Keratinocyte (primary cell): ENCODE data around the gene TXNL4B. TPM values are rescaled to one million over a fixed set of nuclear protein-coding genes. Genes with fewer than 3 reads are reported as not detected.

Experiments used
- DNase-seq: peaks from one replicate; pipeline ENCODE4 v3.0.0-alpha.2; 2011; ENCODE audit warnings: low read depth, missing footprints, low spot score
- FAIRE-seq: peaks from 2 replicates; lab custom pipeline; 2011; peaks lifted over from hg19 to GRCh38; lab: Jason Lieb, UNC
- H2AFZ ChIP-seq: 2 replicates; pipeline ENCODE4 v1.6.0; 2012; ENCODE audit warnings: low read length, control low read depth, inconsistent platforms; ENCODE audit not compliant: control insufficient read depth
- H3K27ac ChIP-seq: 2 replicates; pipeline ENCODE4 v1.5.1; 2011; ENCODE audit warnings: low read length; ENCODE audit not compliant: control insufficient read depth, insufficient read depth
- H3K27me3 ChIP-seq: 3 replicates; pipeline ENCODE4 v1.6.0; 2011; ENCODE audit warnings: low read length; ENCODE audit not compliant: control insufficient read depth, insufficient read depth; ENCODE audit errors: extremely low read depth
- H3K36me3 ChIP-seq, 2 experiments: 2 replicates in 1 of 2; 3 replicates in 1 of 2; pipeline ENCODE4 v1.5.1; 2011; ENCODE audit warnings: low read length in 2 of 2, mild to moderate bottlenecking in 1 of 2; ENCODE audit not compliant: control insufficient read depth in 2 of 2, insufficient read depth in 2 of 2; ENCODE audit errors: extremely low read depth in 1 of 2
- H3K4me1 ChIP-seq: 3 replicates; pipeline ENCODE4 v1.5.1; 2011; ENCODE audit warnings: low read length; ENCODE audit not compliant: control insufficient read depth, insufficient read depth; ENCODE audit errors: extremely low read depth
- H3K4me2 ChIP-seq: 3 replicates; pipeline ENCODE4 v1.6.0; 2011; ENCODE audit warnings: low read depth, low read length; ENCODE audit not compliant: control insufficient read depth, insufficient read depth; ENCODE audit errors: extremely low read depth
- H3K4me3 ChIP-seq, 3 experiments: fragments of 200-600 bp in 1 of 3; sonication (generic) in 1 of 3; 2 replicates in 2 of 3; 3 replicates in 1 of 3; pipeline ENCODE4 v1.5.1; 2011 to 2016; ENCODE audit warnings: low read length in 3 of 3, mild to moderate bottlenecking in 3 of 3, control low read depth in 2 of 3, inconsistent platforms in 1 of 3, low read depth in 1 of 3, mixed read lengths in 1 of 3, mixed run types in 1 of 3, moderate library complexity in 1 of 3; ENCODE audit not compliant: control insufficient read depth in 2 of 3, insufficient read depth in 2 of 3; ENCODE audit errors: extremely low read depth in 1 of 3
- H3K79me2 ChIP-seq: 2 replicates; pipeline ENCODE4 v1.6.0; 2012; ENCODE audit warnings: low read length; ENCODE audit not compliant: control insufficient read depth, insufficient read depth
- H3K9ac ChIP-seq: 3 replicates; pipeline ENCODE4 v1.6.0; 2011; ENCODE audit warnings: low read length; ENCODE audit not compliant: control insufficient read depth, insufficient read depth; ENCODE audit errors: extremely low read depth
- H3K9me1 ChIP-seq: 3 replicates; pipeline ENCODE4 v1.6.0; 2011; ENCODE audit warnings: low read length; ENCODE audit not compliant: control insufficient read depth, insufficient read depth; ENCODE audit errors: extremely low read depth
- H3K9me3 ChIP-seq: 2 replicates; pipeline ENCODE4 v1.5.1; 2012; ENCODE audit warnings: low read depth, low read length; ENCODE audit not compliant: control insufficient read depth
- H4K20me1 ChIP-seq: 3 replicates; pipeline ENCODE4 v1.6.0; 2011; ENCODE audit warnings: low read length; ENCODE audit not compliant: control insufficient read depth, insufficient read depth; ENCODE audit errors: extremely low read depth
- EZH2 ChIP-seq: IDR thresholded peaks from one replicate; pipeline ENCODE4 v1.6.1; 2012; ENCODE audit warnings: inconsistent platforms, mild to moderate bottlenecking, low read length, moderate library complexity
- dilution Hi-C: fragments of 300-500 bp; cut with MboI; formaldehyde crosslinking; loops from one replicate; pipeline ENCODE4 v1.7.0; 2020; ENCODE audit warnings: low sequenced_read_pairs; ENCODE audit not compliant: extremely low pct_ligation_motif_present
- polyA plus RNA-seq, 5 experiments: library from polyadenylated mRNA; depleted of rRNA in 3 of 5; stranded (reverse) in 3 of 5; stranded (forward) in 1 of 5; unstranded in 1 of 5; fragments of >200 nt; gene quantifications; 1 replicate in 1 of 5; 2 replicates in 3 of 5; 3 replicates in 1 of 5; pipeline versions ENCODE4 v1.2.1 to v1.2.3, GENCODE V29; 2011 to 2012; ENCODE audit warnings: missing spikeins in 2 of 5, low read depth in 1 of 5, low replicate concordance in 1 of 5
- TF ChIP-seq, protein P1 (sequence below), 3 experiments: IDR thresholded peaks in 1 of 3; conservative IDR thresholded peaks in 1 of 3; optimal IDR thresholded peaks in 1 of 3; 2 replicates in 2 of 3; 3 replicates in 1 of 3; pipeline versions ENCODE3 to v1.5.1; 2011; ENCODE audit warnings: low read length in 3 of 3, mild to moderate bottlenecking in 3 of 3, moderate library complexity in 2 of 3, control low read depth in 1 of 3, inconsistent platforms in 1 of 3; ENCODE audit not compliant: insufficient read depth in 2 of 3; ENCODE audit errors: extremely low read depth in 1 of 3

Gene TXNL4B
- polyA plus RNA-seq, 1 donor (not counting 4 experiments of a cell fraction or from before 2014, with no cell fraction given): 12.4 TPM

DNA sequence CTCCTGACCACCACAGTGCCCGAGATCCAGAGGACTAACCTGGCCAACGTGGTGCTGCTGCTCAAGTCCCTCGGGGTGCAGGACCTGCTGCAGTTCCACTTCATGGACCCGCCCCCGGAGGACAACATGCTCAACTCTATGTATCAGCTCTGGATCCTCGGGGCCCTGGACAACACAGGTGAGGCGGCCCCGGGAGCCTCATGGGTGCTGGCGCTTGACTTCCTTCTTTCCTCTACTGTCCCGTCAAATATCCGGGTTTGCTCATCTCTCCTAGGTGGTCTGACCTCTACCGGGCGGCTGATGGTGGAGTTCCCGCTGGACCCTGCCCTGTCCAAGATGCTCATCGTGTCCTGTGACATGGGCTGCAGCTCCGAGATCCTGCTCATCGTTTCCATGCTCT lies 14.0 kb upstream of the TXNL4B start:
- Histone ChIP-seq H4K20me1 (no peaks in the 10 kb centered on the region), H3K9me1 (no peaks in the 10 kb centered on the region), H3K4me1 (no peaks in the 10 kb centered on the region), H3K27me3 (no peaks in the 10 kb centered on the region), H3K79me2 (no peaks in the 10 kb centered on the region), H3K9me3 (no peaks in the 10 kb centered on the region), H3K36me3 (peaks cover 62 to 64% of the 10 kb centered on the region in 2 experiments), H3K27ac (no peak overlapping the region), H3K9ac (no peak overlapping the region), H3K4me2 (no peak overlapping the region), H3K4me3 (no peak overlapping the region), H2AFZ (no peak overlapping the region)
- FAIRE-seq (no peak), DNase-seq (no peak)
- TF ChIP-seq EZH2: no peak
- TF ChIP-seq, protein P1, sequence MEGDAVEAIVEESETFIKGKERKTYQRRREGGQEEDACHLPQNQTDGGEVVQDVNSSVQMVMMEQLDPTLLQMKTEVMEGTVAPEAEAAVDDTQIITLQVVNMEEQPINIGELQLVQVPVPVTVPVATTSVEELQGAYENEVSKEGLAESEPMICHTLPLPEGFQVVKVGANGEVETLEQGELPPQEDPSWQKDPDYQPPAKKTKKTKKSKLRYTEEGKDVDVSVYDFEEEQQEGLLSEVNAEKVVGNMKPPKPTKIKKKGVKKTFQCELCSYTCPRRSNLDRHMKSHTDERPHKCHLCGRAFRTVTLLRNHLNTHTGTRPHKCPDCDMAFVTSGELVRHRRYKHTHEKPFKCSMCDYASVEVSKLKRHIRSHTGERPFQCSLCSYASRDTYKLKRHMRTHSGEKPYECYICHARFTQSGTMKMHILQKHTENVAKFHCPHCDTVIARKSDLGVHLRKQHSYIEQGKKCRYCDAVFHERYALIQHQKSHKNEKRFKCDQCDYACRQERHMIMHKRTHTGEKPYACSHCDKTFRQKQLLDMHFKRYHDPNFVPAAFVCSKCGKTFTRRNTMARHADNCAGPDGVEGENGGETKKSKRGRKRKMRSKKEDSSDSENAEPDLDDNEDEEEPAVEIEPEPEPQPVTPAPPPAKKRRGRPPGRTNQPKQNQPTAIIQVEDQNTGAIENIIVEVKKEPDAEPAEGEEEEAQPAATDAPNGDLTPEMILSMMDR (optimal IDR thresholded peaks at IDR 0.05 in 1 of 3, IDR thresholded peaks at IDR 0.05 in 1 of 3, conservative IDR thresholded peaks at IDR 0.05 in 1 of 3; ENCODE audit: extremely low read depth in 1 of 3, insufficient read depth in 2 of 3, low read length in 3 of 3): no peak
- dilution Hi-C loops: no loop called here

DNA sequence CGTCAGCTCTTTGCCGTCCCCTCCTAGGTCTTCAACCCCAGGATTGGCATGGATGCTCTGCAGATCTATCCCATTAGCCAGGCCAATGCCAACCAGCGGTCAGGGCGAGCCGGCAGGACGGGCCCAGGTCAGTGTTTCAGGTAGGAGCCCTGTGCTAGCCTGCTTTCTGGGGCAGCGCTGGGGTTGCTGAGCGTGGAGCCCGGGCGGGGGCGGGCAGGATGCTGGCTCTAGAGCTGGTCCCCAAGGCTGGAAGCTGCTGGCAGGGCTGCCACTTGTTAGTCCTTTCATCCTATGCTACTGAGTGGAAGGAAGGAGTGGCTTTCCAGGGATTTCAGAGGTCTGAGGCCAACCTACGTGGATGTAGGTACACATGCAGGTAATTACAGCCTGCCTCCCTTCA lies 12.6 kb upstream of the TXNL4B start:
- DNase-seq (no peak), FAIRE-seq (no peak)
- Histone ChIP-seq H3K9ac (no peak overlapping the region), H3K9me3 (no peaks in the 10 kb centered on the region), H3K27me3 (no peaks in the 10 kb centered on the region), H3K4me2 (no peak overlapping the region), H2AFZ (no peak overlapping the region), H3K4me1 (no peaks in the 10 kb centered on the region), H3K27ac (no peak overlapping the region), H3K4me3 (no peak overlapping the region), H4K20me1 (no peaks in the 10 kb centered on the region), H3K36me3 (peaks cover 61 to 68% of the 10 kb centered on the region in 2 experiments), H3K79me2 (no peaks in the 10 kb centered on the region), H3K9me1 (no peaks in the 10 kb centered on the region)
- TF ChIP-seq, protein P1 (optimal IDR thresholded peaks at IDR 0.05 in 1 of 3, IDR thresholded peaks at IDR 0.05 in 1 of 3, conservative IDR thresholded peaks at IDR 0.05 in 1 of 3; ENCODE audit: extremely low read depth in 1 of 3, insufficient read depth in 2 of 3, low read length in 3 of 3): no peak
- no peak for TF ChIP-seq EZH2
- dilution Hi-C loops: no loop called here
